Amniotic stem cell (primary cell): ENCODE data around the gene HDAC8.
"Not testable (repeated sequence)": the region's sequence is repeated elsewhere in the genome, so short reads cannot be mapped to it uniquely, and the experiment has no call there.

ENCODE experiments used
- DNase-seq: peaks from one replicate; lab custom pipeline; 2025; lab: John Stamatoyannopoulos, UW

HDAC8 gene

GRCh38 chrX:72532366-72532765 lies 40.3 kb downstream of the HDAC8 start:
- DNase-seq: no peak

- no peak for DNase-seq
These were observed 45.8 kb downstream of the HDAC8 start for GRCh38 chrX:72526534-72527508.

- DNase-seq: no peak
These were observed 73.9 kb downstream of the HDAC8 start for GRCh38 chrX:72498782-72499181.

GRCh38 chrX:72495046-72495445 lies 77.6 kb downstream of the HDAC8 start:
- DNase-seq: no peak

- no peak for DNase-seq
These were observed 80.1 kb downstream of the HDAC8 start for GRCh38 chrX:72492499-72492898.

GRCh38 chrX:72490221-72490620 lies 82.4 kb downstream of the HDAC8 start:
- DNase-seq: not testable (repeated sequence)

GRCh38 chrX:72487661-72488060 lies 85.0 kb downstream of the HDAC8 start:
- DNase-seq: no peak

- DNase-seq: no peak
These were observed 93.0 kb downstream of the HDAC8 start for GRCh38 chrX:72479324-72480274.

- no peak for DNase-seq
These were observed 93.8 kb downstream of the HDAC8 start for GRCh38 chrX:72478853-72479252.

- no peak for DNase-seq
These were observed 94.3 kb downstream of the HDAC8 start for GRCh38 chrX:72478351-72478750.

GRCh38 chrX:72477781-72478181 lies 94.9 kb downstream of the HDAC8 start:
- DNase-seq: no peak

GRCh38 chrX:72477376-72477775 lies 95.3 kb downstream of the HDAC8 start:
- no peak for DNase-seq

- no peak for DNase-seq
These were observed 96.5 kb downstream of the HDAC8 start for GRCh38 chrX:72475952-72476668.

- no peak for DNase-seq
These were observed 97.3 kb downstream of the HDAC8 start for GRCh38 chrX:72475338-72475737.

- DNase-seq: no peak
These were observed 102.0 kb downstream of the HDAC8 start for GRCh38 chrX:72470532-72471223.

- DNase-seq: no peak
These were observed 102.5 kb downstream of the HDAC8 start for GRCh38 chrX:72470117-72470516.

- DNase-seq: no peak
These were observed 104.0 kb downstream of the HDAC8 start for GRCh38 chrX:72468607-72469006.

- DNase-seq: no peak
These were observed 105.5 kb downstream of the HDAC8 start for GRCh38 chrX:72467135-72467534.

GRCh38 chrX:72466493-72466892 lies 106.2 kb downstream of the HDAC8 start:
- no peak for DNase-seq

GRCh38 chrX:72465889-72466288 lies 106.8 kb downstream of the HDAC8 start:
- DNase-seq: no peak

- DNase-seq: no peak
These were observed 110.9 kb downstream of the HDAC8 start for GRCh38 chrX:72461766-72462165.
